Ascending aorta (tissue), 2 donors: ENCODE results near the gene KIF7. TPM values are rescaled to one million over a fixed set of nuclear protein-coding genes. Genes with fewer than 3 reads are reported as not detected.

Source experiments
- DNase-seq, 2 donors: peaks; one replicate each; pipeline ENCODE4 v3.0.0-alpha.2; 2019; ENCODE audit warnings: low spot score in 2 of 2
- H3K27ac ChIP-seq, 2 donors: fragments of 200-600 bp; sonication (generic); one replicate each; pipeline ENCODE4 v1.5.1; 2016 to 2017; ENCODE audit warnings: mild to moderate bottlenecking in 1 of 2
- H3K27me3 ChIP-seq: fragments of 200-600 bp; sonication (generic); one replicate; pipeline ENCODE4 v1.5.1; 2017
- H3K36me3 ChIP-seq, 2 donors: fragments of 200-600 bp; sonication (generic); one replicate each; pipeline ENCODE4 v1.5.1; 2016
- H3K4me1 ChIP-seq, 2 donors: fragments of 200-600 bp; sonication (generic); one replicate each; pipeline ENCODE4 v1.5.1; 2016 to 2017; ENCODE audit warnings: mild to moderate bottlenecking in 1 of 2
- H3K4me3 ChIP-seq, 2 donors: fragments of 200-600 bp; sonication (generic); one replicate each; pipeline ENCODE4 v1.5.1; 2016 to 2017; ENCODE audit warnings: mild to moderate bottlenecking in 1 of 2
- H3K9me3 ChIP-seq, 2 donors: fragments of 200-600 bp; sonication (generic); one replicate each; pipeline ENCODE4 v1.5.1; 2016
- intact Hi-C: fragments of 100-400 bp; cut with DNase I; formaldehyde crosslinking; loops from one replicate; pipeline ENCODE4 v1.15.1; 2023
- total RNA-seq: library from RNA; depleted of rRNA; stranded (reverse); fragments of >200 nt; gene quantifications from one replicate; pipeline ENCODE4 v1.1.0, GENCODE V29; 2016
- TF ChIP-seq, protein P1 (sequence below), 3 experiments: fragments of 200-600 bp in 2 of 3; fragments of 450-650 bp in 1 of 3; sonication (generic) in 2 of 3; IDR thresholded peaks; one replicate each; pipeline ENCODE4 v1.5.1; 2016 to 2019; ENCODE audit warnings: antibody characterized with exemption in 3 of 3, mild to moderate bottlenecking in 1 of 3, moderate library complexity in 1 of 3

KIF7 gene
- total RNA-seq, 1 donor from 2014 or later: 39.1 TPM

DNA sequence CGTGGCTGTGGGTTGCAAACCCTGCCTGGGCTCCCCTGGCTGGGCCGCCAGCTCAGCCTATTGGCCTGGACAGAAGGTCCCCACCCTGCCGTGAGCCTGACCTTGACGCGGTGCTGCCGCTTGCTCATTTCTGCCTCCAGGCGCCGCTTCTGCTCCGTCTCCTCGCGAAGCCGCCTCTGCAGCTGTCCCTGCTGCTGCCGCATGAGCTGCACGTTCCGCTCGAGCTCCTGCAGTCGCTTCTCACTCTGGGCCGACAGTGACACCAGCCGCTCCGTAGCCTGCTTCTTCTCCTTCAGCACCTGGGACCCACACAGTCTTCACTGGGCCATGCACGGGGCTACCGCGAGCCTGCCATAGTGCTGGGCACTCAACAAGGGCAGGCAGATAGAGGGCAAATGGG, 21.7 kb downstream of the KIF7 start:
- no peaks in the 10 kb centered on the region for H3K4me1 ChIP-seq
- no peaks in the 10 kb centered on the region for H3K9me3 ChIP-seq
- TF ChIP-seq, protein P1, sequence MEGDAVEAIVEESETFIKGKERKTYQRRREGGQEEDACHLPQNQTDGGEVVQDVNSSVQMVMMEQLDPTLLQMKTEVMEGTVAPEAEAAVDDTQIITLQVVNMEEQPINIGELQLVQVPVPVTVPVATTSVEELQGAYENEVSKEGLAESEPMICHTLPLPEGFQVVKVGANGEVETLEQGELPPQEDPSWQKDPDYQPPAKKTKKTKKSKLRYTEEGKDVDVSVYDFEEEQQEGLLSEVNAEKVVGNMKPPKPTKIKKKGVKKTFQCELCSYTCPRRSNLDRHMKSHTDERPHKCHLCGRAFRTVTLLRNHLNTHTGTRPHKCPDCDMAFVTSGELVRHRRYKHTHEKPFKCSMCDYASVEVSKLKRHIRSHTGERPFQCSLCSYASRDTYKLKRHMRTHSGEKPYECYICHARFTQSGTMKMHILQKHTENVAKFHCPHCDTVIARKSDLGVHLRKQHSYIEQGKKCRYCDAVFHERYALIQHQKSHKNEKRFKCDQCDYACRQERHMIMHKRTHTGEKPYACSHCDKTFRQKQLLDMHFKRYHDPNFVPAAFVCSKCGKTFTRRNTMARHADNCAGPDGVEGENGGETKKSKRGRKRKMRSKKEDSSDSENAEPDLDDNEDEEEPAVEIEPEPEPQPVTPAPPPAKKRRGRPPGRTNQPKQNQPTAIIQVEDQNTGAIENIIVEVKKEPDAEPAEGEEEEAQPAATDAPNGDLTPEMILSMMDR (IDR thresholded peaks at IDR 0.05): no peak
- no peak overlapping the region for H3K27ac ChIP-seq
- H3K36me3 ChIP-seq: peaks cover 53% of the 10 kb centered on the region in 2 donors
- H3K4me3 ChIP-seq: no peak overlapping the region
- no peak for DNase-seq
- intact Hi-C loops: no loop called here
- no peaks in the 10 kb centered on the region for H3K27me3 ChIP-seq

- TF ChIP-seq, protein P1 (IDR thresholded peaks at IDR 0.05): no peak
These were observed 22.5 kb downstream of the KIF7 start for GRCh38 chr15:89632563-89633430.

GRCh38 chr15:89631902-89632264, 23.4 kb downstream of the KIF7 start:
- DNase-seq: no peak
- TF ChIP-seq, protein P1 (IDR thresholded peaks at IDR 0.05): no peak
- Histone ChIP-seq H3K4me1 (no peaks in the 10 kb centered on the region), H3K36me3 (peaks cover 64 to 68% of the 10 kb centered on the region in 2 donors), H3K4me3 (no peak overlapping the region), H3K27ac (no peak overlapping the region), H3K27me3 (no peaks in the 10 kb centered on the region), H3K9me3 (no peaks in the 10 kb centered on the region)
- intact Hi-C loops: no loop called here

More at GRCh38 chr15:89632563-89633430, 22.5 kb downstream of the KIF7 start:
- intact Hi-C loops: no loop called here
- Histone ChIP-seq H3K27me3 (no peaks in the 10 kb centered on the region), H3K9me3 (no peaks in the 10 kb centered on the region), H3K4me3 (no peak overlapping the region), H3K27ac (no peak overlapping the region), H3K4me1 (no peaks in the 10 kb centered on the region), H3K36me3 (peaks cover 59 to 61% of the 10 kb centered on the region in 2 donors)
- no peak for DNase-seq

GRCh38 chr15:89630974-89631901, 24.0 kb downstream of the KIF7 start:
- no peak overlapping the region for H3K27ac ChIP-seq
- no peaks in the 10 kb centered on the region for H3K27me3 ChIP-seq
- DNase-seq: no peak
- no peaks in the 10 kb centered on the region for H3K9me3 ChIP-seq
- no peak overlapping the region for H3K4me3 ChIP-seq
- H3K4me1 ChIP-seq: no peaks in the 10 kb centered on the region
- intact Hi-C loops: no loop called here
- H3K36me3 ChIP-seq: peaks cover 69 to 73% of the 10 kb centered on the region in 2 donors
- TF ChIP-seq, protein P1 (IDR thresholded peaks at IDR 0.05): no peak

GRCh38 chr15:89630260-89630659, 25.0 kb downstream of the KIF7 start:
- H3K9me3 ChIP-seq: no peaks in the 10 kb centered on the region
- no peak overlapping the region for H3K4me3 ChIP-seq
- no peak for DNase-seq
- H3K4me1 ChIP-seq: no peaks in the 10 kb centered on the region
- peaks cover 73 to 74% of the 10 kb centered on the region in 2 donors for H3K36me3 ChIP-seq
- no peaks in the 10 kb centered on the region for H3K27me3 ChIP-seq
- TF ChIP-seq, protein P1 (IDR thresholded peaks at IDR 0.05): no peak
- no peak overlapping the region for H3K27ac ChIP-seq
- intact Hi-C loops: no loop called here
